Hepatocyte (in vitro differentiated cells): ENCODE results near the gene FAM50A. TPM values are rescaled to one million over a fixed set of nuclear protein-coding genes. Genes with fewer than 3 reads are reported as not detected.

Experiments used
- DNase-seq: peaks from one replicate; pipeline ENCODE4 v3.0.0-alpha.2; 2016; ENCODE audit warnings: low spot score
- H2AFZ ChIP-seq: fragments of 200-600 bp; sonication (generic); 2 replicates; pipeline ENCODE4 v1.6.0; 2016; ENCODE audit warnings: antibody characterized with exemption, mild to moderate bottlenecking
- H3K27ac ChIP-seq: fragments of 200-600 bp; sonication (generic); 2 replicates; pipeline ENCODE4 v1.5.1; 2016; ENCODE audit warnings: mild to moderate bottlenecking
- H3K27me3 ChIP-seq: fragments of 200-600 bp; sonication (generic); 2 replicates; pipeline ENCODE4 v1.6.1; 2016
- H3K36me3 ChIP-seq: fragments of 200-600 bp; sonication (generic); replicated peaks from 2 replicates; pipeline ENCODE4 v1.5.1; 2016; ENCODE audit warnings: low read depth; ENCODE audit not compliant: insufficient read depth
- H3K4me1 ChIP-seq: fragments of 200-600 bp; sonication (generic); 2 replicates; pipeline ENCODE4 v1.5.1; 2016; ENCODE audit warnings: mild to moderate bottlenecking, moderate library complexity; ENCODE audit not compliant: insufficient read depth
- H3K4me2 ChIP-seq: fragments of 200-600 bp; sonication (generic); 2 replicates; pipeline ENCODE4 v1.6.0; 2016
- H3K4me3 ChIP-seq: fragments of 200-600 bp; sonication (generic); 2 replicates; pipeline ENCODE4 v1.5.1; 2016; ENCODE audit warnings: mild to moderate bottlenecking
- H3K79me2 ChIP-seq: fragments of 200-600 bp; sonication (generic); 2 replicates; pipeline ENCODE4 v1.6.0; 2017; ENCODE audit warnings: mild to moderate bottlenecking
- H3K9me2 ChIP-seq: fragments of 200-600 bp; sonication (generic); replicated peaks from 2 replicates; pipeline ENCODE4 v1.6.0; 2017; ENCODE audit warnings: mild to moderate bottlenecking; ENCODE audit not compliant: insufficient read depth
- H3K9me3 ChIP-seq: fragments of 200-600 bp; sonication (generic); 2 replicates; pipeline ENCODE4 v1.5.1; 2016; ENCODE audit warnings: low read depth, mild to moderate bottlenecking
- H4K20me1 ChIP-seq: fragments of 200-600 bp; sonication (generic); 2 replicates; pipeline ENCODE4 v1.6.0; 2016; ENCODE audit warnings: mild to moderate bottlenecking; ENCODE audit not compliant: insufficient read depth, poor library complexity, severe bottlenecking
- EZH2 ChIP-seq: fragments of 200-600 bp; sonication (generic); IDR thresholded peaks from 2 replicates; pipeline ENCODE4 v1.6.1; 2016; ENCODE audit warnings: antibody characterized with exemption, mild to moderate bottlenecking, borderline replicate concordance
- EZH2phosphoT487 ChIP-seq: fragments of 200-600 bp; sonication (generic); IDR thresholded peaks from one replicate; pipeline ENCODE4 v1.6.1; 2018; ENCODE audit warnings: antibody characterized with exemption, mild to moderate bottlenecking, low read depth, moderate library complexity; ENCODE audit not compliant: unreplicated experiment, severe bottlenecking
- WGBS: methylation state at CpG from one replicate; pipeline ENCODE4 v1.1.6; 2016; ENCODE audit warnings: low lambda C conversion rate; ENCODE audit errors: missing lambda C conversion rate; 5-methylcytosine and 5-hydroxymethylcytosine counted together
- polyA plus RNA-seq: library from polyadenylated mRNA; unstranded; fragments of >200 nt; fragmentation: Nextera tagmentation; extraction: Ambion mirVana; gene quantifications from 2 replicates; pipeline ENCODE4 v1.2.1, GENCODE V29; 2016
- total RNA-seq: library from RNA; depleted of rRNA; stranded (reverse); fragments of >200 nt; gene quantifications from 2 replicates; pipeline ENCODE4 v1.2.3, GENCODE V29; 2014
- TF ChIP-seq, protein P1 (sequence below): fragments of 200-600 bp; sonication (generic); IDR thresholded peaks from 2 replicates; pipeline ENCODE4 v1.5.1; 2016; ENCODE audit warnings: antibody characterized with exemption, mild to moderate bottlenecking; ENCODE audit not compliant: poor library complexity

Gene FAM50A
- total and polyA plus RNA-seq, 2 experiments from 2014 or later: 65.9 to 147 TPM

DNA sequence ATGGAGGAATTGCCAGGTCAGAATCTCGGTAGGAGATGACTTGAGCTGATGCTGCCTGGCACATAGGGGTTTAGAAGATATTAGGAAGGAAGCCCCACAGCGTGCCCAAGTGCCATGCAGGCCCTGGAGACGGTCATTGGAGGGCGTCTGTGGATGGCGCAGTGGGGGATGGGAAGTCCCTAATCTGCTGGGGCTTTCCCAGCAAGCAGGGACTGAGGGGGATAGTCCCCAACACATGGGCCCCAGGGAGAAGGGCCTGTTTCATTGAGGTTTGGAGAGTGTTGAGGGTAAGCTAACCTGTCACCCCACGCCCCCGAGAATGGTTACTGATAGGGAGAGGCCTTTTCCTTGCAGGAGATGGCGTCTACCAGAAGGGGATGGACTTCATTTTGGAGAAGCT, 24.8 kb upstream of the FAM50A start:
- Histone ChIP-seq H3K4me3 (no peak overlapping the region), H4K20me1 (no peaks in the 10 kb centered on the region), H2AFZ (no peak overlapping the region), H3K4me1 (no peaks in the 10 kb centered on the region), H3K4me2 (no peak overlapping the region), H3K9me2 (no peaks in the 10 kb centered on the region), H3K27ac (no peak overlapping the region), H3K9me3 (no peaks in the 10 kb centered on the region), H3K27me3 (no peaks in the 10 kb centered on the region), H3K79me2 (no peaks in the 10 kb centered on the region), H3K36me3 (no peaks in the 10 kb centered on the region)
- DNase-seq: no peak
- TF ChIP-seq, protein P1, sequence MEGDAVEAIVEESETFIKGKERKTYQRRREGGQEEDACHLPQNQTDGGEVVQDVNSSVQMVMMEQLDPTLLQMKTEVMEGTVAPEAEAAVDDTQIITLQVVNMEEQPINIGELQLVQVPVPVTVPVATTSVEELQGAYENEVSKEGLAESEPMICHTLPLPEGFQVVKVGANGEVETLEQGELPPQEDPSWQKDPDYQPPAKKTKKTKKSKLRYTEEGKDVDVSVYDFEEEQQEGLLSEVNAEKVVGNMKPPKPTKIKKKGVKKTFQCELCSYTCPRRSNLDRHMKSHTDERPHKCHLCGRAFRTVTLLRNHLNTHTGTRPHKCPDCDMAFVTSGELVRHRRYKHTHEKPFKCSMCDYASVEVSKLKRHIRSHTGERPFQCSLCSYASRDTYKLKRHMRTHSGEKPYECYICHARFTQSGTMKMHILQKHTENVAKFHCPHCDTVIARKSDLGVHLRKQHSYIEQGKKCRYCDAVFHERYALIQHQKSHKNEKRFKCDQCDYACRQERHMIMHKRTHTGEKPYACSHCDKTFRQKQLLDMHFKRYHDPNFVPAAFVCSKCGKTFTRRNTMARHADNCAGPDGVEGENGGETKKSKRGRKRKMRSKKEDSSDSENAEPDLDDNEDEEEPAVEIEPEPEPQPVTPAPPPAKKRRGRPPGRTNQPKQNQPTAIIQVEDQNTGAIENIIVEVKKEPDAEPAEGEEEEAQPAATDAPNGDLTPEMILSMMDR: no peak
- TF ChIP-seq EZH2 (no peak), EZH2phosphoT487 (no peak)
- 88% methylated on average over 8 of the region's 8 CpGs for WGBS

DNA sequence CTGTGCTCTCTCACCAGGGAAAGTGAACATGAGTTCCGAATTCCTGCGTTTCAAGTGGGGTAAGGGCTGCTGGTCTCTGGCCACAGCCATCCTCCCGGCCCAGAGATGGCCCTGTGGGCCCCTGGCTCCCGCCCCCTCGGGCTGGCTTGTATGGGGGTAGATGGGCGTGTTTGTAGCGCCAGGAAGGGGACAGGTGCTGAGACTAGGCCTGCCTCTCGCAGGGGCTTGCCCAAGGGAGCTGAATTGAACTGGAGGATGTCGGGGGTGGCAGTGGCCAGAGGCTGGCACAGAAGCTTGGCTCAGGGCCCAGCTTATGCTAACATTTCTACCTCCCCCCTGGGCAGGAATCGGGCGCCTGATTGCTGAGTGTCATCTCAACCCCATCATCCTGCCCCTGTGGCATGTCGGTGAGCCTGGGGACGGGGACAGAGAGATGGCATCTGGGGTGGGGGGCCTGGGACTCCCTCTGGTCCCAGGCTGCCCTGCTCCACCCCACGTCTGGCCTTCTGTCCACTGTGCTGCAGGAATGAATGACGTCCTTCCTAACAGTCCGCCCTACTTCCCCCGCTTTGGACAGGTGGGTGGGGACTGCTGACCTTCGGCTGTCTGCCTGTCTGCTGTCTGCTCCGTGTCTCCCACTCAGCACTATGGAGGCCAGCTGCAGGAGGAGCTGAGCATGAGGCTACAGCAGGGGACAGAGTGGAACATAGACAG, 24.1 kb upstream of the FAM50A start:
- Histone ChIP-seq H3K4me2 (no peak overlapping the region), H3K27me3 (no peaks in the 10 kb centered on the region), H3K9me2 (no peaks in the 10 kb centered on the region), H3K27ac (no peak overlapping the region), H3K9me3 (no peaks in the 10 kb centered on the region), H3K4me3 (no peak overlapping the region), H3K36me3 (no peaks in the 10 kb centered on the region), H3K4me1 (no peaks in the 10 kb centered on the region), H2AFZ (no peak overlapping the region), H3K79me2 (no peaks in the 10 kb centered on the region), H4K20me1 (no peaks in the 10 kb centered on the region)
- TF ChIP-seq EZH2phosphoT487: no peak
- TF ChIP-seq, protein P1: no peak
- TF ChIP-seq EZH2: no peak
- no peak for DNase-seq
- WGBS: 82% methylated on average over 19 of the region's 19 CpGs

DNA sequence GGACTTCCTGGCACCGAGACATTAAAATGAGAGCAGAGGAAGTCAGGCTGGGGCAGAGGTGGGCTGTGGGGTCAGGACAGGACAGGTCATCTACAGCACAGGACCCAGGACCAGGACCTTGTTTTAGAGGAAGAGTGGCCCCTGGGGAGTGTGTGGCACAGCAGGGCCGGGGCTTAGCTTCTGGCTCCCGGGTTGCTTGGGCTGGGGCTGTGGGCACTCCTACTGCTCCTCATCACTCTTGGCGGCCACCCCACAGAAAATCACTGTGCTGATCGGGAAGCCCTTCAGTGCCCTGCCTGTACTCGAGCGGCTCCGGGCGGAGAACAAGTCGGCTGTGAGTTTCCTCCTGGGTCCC, 23.6 kb upstream of the FAM50A start:
- Histone ChIP-seq H3K27ac (no peak overlapping the region), H4K20me1 (no peaks in the 10 kb centered on the region), H3K9me2 (no peaks in the 10 kb centered on the region), H3K79me2 (no peaks in the 10 kb centered on the region), H3K4me1 (no peaks in the 10 kb centered on the region), H3K36me3 (no peaks in the 10 kb centered on the region), H3K4me3 (no peak overlapping the region), H3K9me3 (no peaks in the 10 kb centered on the region), H3K27me3 (no peaks in the 10 kb centered on the region), H3K4me2 (no peak overlapping the region), H2AFZ (no peak overlapping the region)
- DNase-seq: no peak
- 96% methylated on average over 10 of the region's 10 CpGs for whole genome bisulfite sequencing
- no peak for TF ChIP-seq EZH2
- no peak for TF ChIP-seq EZH2phosphoT487
- TF ChIP-seq, protein P1: no peak
